Skeletal muscle tissue (tissue), 4 donors: ENCODE measurements around the gene MSRB2. TPM values are rescaled to one million over a fixed set of nuclear protein-coding genes. Genes with fewer than 3 reads are reported as not detected.
A peak's percentile ranks its signal among the peaks of the same experiment; 100 is the strongest.

Experiments used
- H3K27ac ChIP-seq: one replicate; pipeline ENCODE4 v1.7.0; 2013; ENCODE audit warnings: mild to moderate bottlenecking, low read depth, low read length, inconsistent platforms
- H3K27me3 ChIP-seq, 3 donors: one replicate each; pipeline ENCODE4 v1.7.0; 2013; ENCODE audit warnings: low read length in 3 of 3; ENCODE audit not compliant: control insufficient read depth in 3 of 3, insufficient read depth in 3 of 3
- H3K36me3 ChIP-seq, 3 donors: one replicate each; pipeline ENCODE4 v1.7.0; 2013; ENCODE audit warnings: low read length in 3 of 3; ENCODE audit not compliant: control insufficient read depth in 3 of 3, insufficient read depth in 3 of 3
- H3K4me1 ChIP-seq, 3 donors: one replicate each; pipeline ENCODE4 v1.7.0; 2013; ENCODE audit warnings: low read length in 3 of 3, mild to moderate bottlenecking in 3 of 3; ENCODE audit not compliant: control insufficient read depth in 3 of 3, insufficient read depth in 3 of 3
- H3K4me3 ChIP-seq, 3 donors: one replicate each; pipeline ENCODE4 v1.7.0; 2013; ENCODE audit warnings: low read length in 3 of 3
- H3K9ac ChIP-seq, 3 donors: one replicate each; pipeline ENCODE4 v1.7.0; 2013; ENCODE audit warnings: low read length in 3 of 3, mild to moderate bottlenecking in 3 of 3, moderate library complexity in 2 of 3, low read depth in 1 of 3
- H3K9me3 ChIP-seq, 3 donors: one replicate each; pipeline ENCODE4 v1.7.0; 2013; ENCODE audit warnings: low read length in 3 of 3; ENCODE audit not compliant: control insufficient read depth in 3 of 3
- total RNA-seq: library from RNA; depleted of rRNA; stranded (reverse); fragments of >200 nt; gene quantifications from one replicate; pipeline ENCODE4 v1.2.3, GENCODE V29; 2014
- donor health status: Osteomylitis.

Gene MSRB2
- total RNA-seq: 15.7 TPM

GRCh38 chr10:23095404-23095965, at the start of gene MSRB2:
Gene MSRB2 (plus strand): TSS chr10:23095579. CDS start chr10:23095609, 30 bp downstream.
- H3K27ac ChIP-seq: peak within 1 kb of the TSS; percentile 89
- H3K4me3 ChIP-seq: peak within 1 kb of the TSS; percentile 77 to 86 (median 77)
- no peaks in the 10 kb centered on the region for H3K36me3 ChIP-seq
- H3K9me3 ChIP-seq: no peaks in the 10 kb centered on the region
- no peaks in the 10 kb centered on the region for H3K27me3 ChIP-seq
- H3K9ac ChIP-seq: peak within 1 kb of the TSS; percentile 82 to 87 (median 86)
- H3K4me1 ChIP-seq: peaks cover 9 to 26% (median 14%) of the 10 kb centered on the region in 3 donors

GRCh38 chr10:23046027-23046426, 49.4 kb upstream of the MSRB2 start:
- H3K9ac ChIP-seq: no peak overlapping the region
- no peak overlapping the region for H3K4me3 ChIP-seq
- peaks cover 0 to 4% (median 0%) of the 10 kb centered on the region in 3 donors for H3K27me3 ChIP-seq
- H3K9me3 ChIP-seq: peaks cover 0 to 2% (median 0%) of the 10 kb centered on the region in 3 donors
- H3K4me1 ChIP-seq: no peaks in the 10 kb centered on the region
- H3K27ac ChIP-seq: no peak overlapping the region
- no peaks in the 10 kb centered on the region for H3K36me3 ChIP-seq

GRCh38 chr10:23047201-23048050, 48.0 kb upstream of the MSRB2 start:
- no peak overlapping the region for H3K27ac ChIP-seq
- no peaks in the 10 kb centered on the region for H3K36me3 ChIP-seq
- H3K4me1 ChIP-seq: peaks cover 0 to 7% (median 0%) of the 10 kb centered on the region in 3 donors
- H3K9ac ChIP-seq: no peak overlapping the region
- no peak overlapping the region for H3K4me3 ChIP-seq
- H3K27me3 ChIP-seq: peaks cover 0 to 4% (median 0%) of the 10 kb centered on the region in 3 donors
- peaks cover 0 to 2% (median 0%) of the 10 kb centered on the region in 3 donors for H3K9me3 ChIP-seq

- no peak overlapping the region for H3K9ac ChIP-seq
- H3K4me1 ChIP-seq: peaks cover 0 to 7% (median 0%) of the 10 kb centered on the region in 3 donors
- H3K4me3 ChIP-seq: no peak overlapping the region
- peaks cover 0 to 4% (median 0%) of the 10 kb centered on the region in 3 donors for H3K27me3 ChIP-seq
- no peaks in the 10 kb centered on the region for H3K9me3 ChIP-seq
- no peak overlapping the region for H3K27ac ChIP-seq
- H3K36me3 ChIP-seq: no peaks in the 10 kb centered on the region
Observed at GRCh38 chr10:23048191-23048590, 47.2 kb upstream of the MSRB2 start.

- Histone ChIP-seq H3K9ac (no peak overlapping the region), H3K4me3 (no peak overlapping the region), H3K4me1 (peaks cover 0 to 7% (median 0%) of the 10 kb centered on the region in 3 donors), H3K27me3 (no peaks in the 10 kb centered on the region), H3K9me3 (no peaks in the 10 kb centered on the region), H3K27ac (no peak overlapping the region), H3K36me3 (no peaks in the 10 kb centered on the region)
Observed at GRCh38 chr10:23051278-23051677, 44.1 kb upstream of the MSRB2 start.

GRCh38 chr10:23051855-23052331, 43.5 kb upstream of the MSRB2 start:
- Histone ChIP-seq H3K4me1 (peaks cover 0 to 7% (median 0%) of the 10 kb centered on the region in 3 donors), H3K4me3 (no peak overlapping the region), H3K36me3 (no peaks in the 10 kb centered on the region), H3K9me3 (no peaks in the 10 kb centered on the region), H3K27ac (no peak overlapping the region), H3K27me3 (no peaks in the 10 kb centered on the region), H3K9ac (no peak overlapping the region)

- Histone ChIP-seq H3K9me3 (no peaks in the 10 kb centered on the region), H3K4me1 (peaks cover 0 to 7% (median 0%) of the 10 kb centered on the region in 3 donors), H3K36me3 (no peaks in the 10 kb centered on the region), H3K4me3 (no peak overlapping the region), H3K9ac (no peak overlapping the region), H3K27me3 (no peaks in the 10 kb centered on the region), H3K27ac (no peak overlapping the region)
Observed at GRCh38 chr10:23053036-23053435, 42.3 kb upstream of the MSRB2 start.

GRCh38 chr10:23055424-23056185, 39.8 kb upstream of the MSRB2 start:
- Histone ChIP-seq H3K9ac (no peak overlapping the region), H3K36me3 (no peaks in the 10 kb centered on the region), H3K4me3 (no peak overlapping the region), H3K27me3 (no peaks in the 10 kb centered on the region), H3K4me1 (peaks cover 0 to 7% (median 0%) of the 10 kb centered on the region in 3 donors), H3K9me3 (no peaks in the 10 kb centered on the region), H3K27ac (no peak overlapping the region)

GRCh38 chr10:23056186-23056579, 39.2 kb upstream of the MSRB2 start:
- H3K27me3 ChIP-seq: peaks cover 0 to 3% (median 0%) of the 10 kb centered on the region in 3 donors
- no peaks in the 10 kb centered on the region for H3K36me3 ChIP-seq
- H3K9me3 ChIP-seq: no peaks in the 10 kb centered on the region
- H3K27ac ChIP-seq: no peak overlapping the region
- no peak overlapping the region for H3K9ac ChIP-seq
- peaks cover 0 to 7% (median 0%) of the 10 kb centered on the region in 3 donors for H3K4me1 ChIP-seq
- no peak overlapping the region for H3K4me3 ChIP-seq
